GM18498 (cell line): ENCODE results near the gene SPATA45.

Experiments used
- ATAC-seq: cut with Tn5 transposase; IDR thresholded peaks from one replicate; pipeline ENCODE4 v1.9.1; 2021; ENCODE audit warnings: mild to moderate bottlenecking, moderate library complexity; ENCODE audit not compliant: unreplicated experiment

SPATA45 gene

DNA sequence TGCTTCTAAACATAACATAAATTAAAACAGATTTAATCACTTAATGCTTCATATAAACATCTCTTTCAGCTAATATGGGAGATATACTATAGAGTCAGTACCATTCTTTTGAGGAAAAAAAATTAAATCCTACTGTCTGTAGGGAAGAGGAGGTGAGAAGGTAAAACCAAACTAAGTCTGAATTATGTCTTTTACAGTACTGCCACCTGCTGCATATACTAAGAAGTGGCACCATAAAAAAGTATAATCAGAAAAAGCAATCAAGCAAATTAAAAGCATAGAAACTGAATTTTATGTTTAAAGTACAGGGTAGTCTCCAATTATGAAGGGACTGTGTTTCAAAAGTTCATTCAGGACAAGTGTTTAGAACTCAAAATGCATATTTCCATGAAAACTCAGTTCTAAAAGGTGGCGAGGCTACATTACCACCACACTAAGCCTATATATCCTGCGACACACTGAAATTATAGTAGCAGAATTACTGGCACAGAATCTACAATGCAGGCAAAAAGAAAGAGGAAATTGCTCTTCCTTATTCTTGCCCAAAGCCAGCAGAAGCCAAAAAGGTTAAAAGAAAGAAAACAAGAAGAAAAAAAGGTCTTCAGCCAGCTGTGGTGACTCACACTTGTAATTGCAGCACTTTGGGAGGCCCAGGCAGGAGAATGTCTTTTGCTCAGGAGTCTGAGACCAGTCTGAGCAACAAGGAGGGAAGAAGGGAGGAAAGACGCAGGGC lies 64.9 kb downstream of the SPATA45 start:
- ATAC-seq, result no peak

DNA sequence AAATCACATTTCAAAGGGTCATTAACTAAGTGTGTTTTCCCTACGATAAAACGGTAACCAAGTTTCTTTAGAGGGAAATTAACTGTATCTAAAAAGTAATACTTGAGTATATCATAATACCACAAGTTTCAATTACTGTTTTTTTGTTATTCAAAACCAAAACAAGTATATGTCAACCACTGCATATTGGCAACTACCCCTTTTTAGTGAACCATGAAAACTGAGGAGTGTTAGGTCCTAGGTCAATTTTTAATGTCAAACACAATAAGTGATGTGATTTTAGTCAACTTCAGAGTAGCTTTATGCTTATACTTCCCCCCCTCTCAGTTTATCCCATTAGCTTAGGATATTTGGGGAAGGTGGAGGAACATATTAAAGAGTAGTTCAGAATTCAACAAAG lies 66.2 kb downstream of the SPATA45 start:
- ATAC-seq, result no peak

DNA sequence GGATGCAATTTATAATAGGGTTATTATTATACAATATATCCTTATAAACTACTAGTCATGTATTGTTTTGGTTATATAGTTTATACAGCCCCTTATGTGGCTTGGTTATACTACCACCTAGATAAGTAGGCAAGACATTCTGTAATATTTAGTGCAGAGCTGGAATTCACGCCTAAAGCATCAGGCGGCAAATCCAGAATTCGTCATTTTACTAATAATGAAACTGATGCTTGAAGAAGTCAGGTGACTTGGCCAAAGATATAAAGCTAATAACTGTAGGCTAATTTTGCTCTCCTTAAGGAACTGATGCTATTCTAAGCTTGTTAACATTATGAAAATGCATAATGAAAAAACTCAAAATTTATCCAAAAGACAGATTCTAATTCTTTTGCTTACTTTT lies 66.7 kb downstream of the SPATA45 start:
- ATAC-seq, result no peak
